Fibroblast of villous mesenchyme (primary cell): Measurements from ENCODE around the gene CDS1. TPM values are rescaled to one million over a fixed set of nuclear protein-coding genes. Genes with fewer than 3 reads are reported as not detected.

Source experiments
- DNase-seq: peaks from one replicate; pipeline ENCODE4 v3.0.0-alpha.2; 2010; ENCODE audit warnings: low read depth
- H3K4me3 ChIP-seq: 2 replicates; pipeline ENCODE4 v1.5.1; 2011; ENCODE audit warnings: low read depth, mild to moderate bottlenecking, low read length
- CTCF ChIP-seq: IDR thresholded peaks from 2 replicates; pipeline ENCODE4 v1.5.1; 2012; ENCODE audit warnings: low read depth, mild to moderate bottlenecking, low read length; ENCODE audit not compliant: insufficient read depth
- total RNA-seq: library from RNA; depleted of rRNA; stranded (reverse); fragments of >200 nt; gene quantifications from 2 replicates; pipeline ENCODE4 v1.2.3, GENCODE V29; 2012

The CDS1 gene
- total RNA-seq, 1 donor, result under 0.01 TPM

GRCh38 chr4:84606645-84607044 is 23.7 kb downstream of the CDS1 start:
- no peak for TF ChIP-seq CTCF
- no peak for DNase-seq
- no peak overlapping the region for H3K4me3 ChIP-seq

- no peak overlapping the region for H3K4me3 ChIP-seq
- DNase-seq, result no peak
- no peak for TF ChIP-seq CTCF
These were observed 28.6 kb downstream of the CDS1 start for GRCh38 chr4:84611531-84611930.

- no peak overlapping the region for H3K4me3 ChIP-seq
- no peak for DNase-seq
- no peak for TF ChIP-seq CTCF
These were observed 32.0 kb downstream of the CDS1 start for GRCh38 chr4:84614891-84615290.

GRCh38 chr4:84615355-84615754 is 32.4 kb downstream of the CDS1 start:
- no peak for TF ChIP-seq CTCF
- H3K4me3 ChIP-seq, result no peak overlapping the region
- DNase-seq, result no peak

- no peak overlapping the region for H3K4me3 ChIP-seq
- no peak for DNase-seq
- TF ChIP-seq CTCF, result no peak
These were observed 40.0 kb downstream of the CDS1 start for GRCh38 chr4:84622959-84623358.

- no peak for TF ChIP-seq CTCF
- no peak for DNase-seq
- no peak overlapping the region for H3K4me3 ChIP-seq
These were observed 40.7 kb downstream of the CDS1 start for GRCh38 chr4:84623661-84624060.

GRCh38 chr4:84626673-84627072 is 43.7 kb downstream of the CDS1 start:
- DNase-seq, result no peak
- no peak overlapping the region for H3K4me3 ChIP-seq
- no peak for TF ChIP-seq CTCF
